OCI-LY1 (cell line): Measurements from ENCODE around the gene SELENOT.
A peak's percentile ranks its signal among the peaks of the same experiment; 100 is the strongest.

ENCODE experiments used
- H2AFZ ChIP-seq: fragments of 200-600 bp; sonication (generic), shearing (Covaris generic); 2 replicates; pipeline ENCODE4 v1.6.0; 2014; ENCODE audit warnings: antibody characterized with exemption, mild to moderate bottlenecking, low read length
- H3F3A ChIP-seq: fragments of 200-600 bp; sonication (generic), shearing (Covaris generic); 2 replicates; pipeline ENCODE4 v1.6.0; 2014; ENCODE audit warnings: mild to moderate bottlenecking, antibody characterized with exemption, low read length, moderate library complexity; ENCODE audit not compliant: insufficient read depth
- H3K27ac ChIP-seq: fragments of 200-600 bp; sonication (generic); 2 replicates; pipeline ENCODE4 v1.5.1; 2014; ENCODE audit warnings: low read length, mixed run types, mild to moderate bottlenecking, low read depth; ENCODE audit not compliant: poor library complexity, severe bottlenecking
- H3K27me3 ChIP-seq: fragments of 200-600 bp; sonication (generic); 2 replicates; pipeline ENCODE4 v1.6.0; 2014; ENCODE audit warnings: antibody characterized with exemption, mild to moderate bottlenecking, low read length, moderate library complexity; ENCODE audit not compliant: insufficient read depth
- H3K36me3 ChIP-seq: fragments of 200-600 bp; sonication (generic); 2 replicates; pipeline ENCODE4 v1.6.1; 2014; ENCODE audit warnings: mild to moderate bottlenecking, antibody characterized with exemption, low read length, moderate library complexity, mixed read lengths; ENCODE audit not compliant: insufficient read depth
- H3K4me1 ChIP-seq: fragments of 200-600 bp; sonication (generic); 2 replicates; pipeline ENCODE4 v1.5.1; 2014; ENCODE audit warnings: mild to moderate bottlenecking, low read length, moderate library complexity; ENCODE audit not compliant: insufficient read depth, severe bottlenecking
- H3K4me2 ChIP-seq: fragments of 200-600 bp; sonication (generic), shearing (Covaris generic); 2 replicates; pipeline ENCODE4 v1.6.1; 2014; ENCODE audit warnings: low read length
- H3K4me3 ChIP-seq: fragments of 200-600 bp; sonication (generic); 2 replicates; pipeline ENCODE4 v1.5.1; 2014; ENCODE audit warnings: low read length, low read depth, mild to moderate bottlenecking, mixed read lengths; ENCODE audit not compliant: poor library complexity, severe bottlenecking
- H3K79me2 ChIP-seq: fragments of 200-600 bp; shearing (Covaris generic); 2 replicates; pipeline ENCODE4 v1.6.1; 2016; ENCODE audit warnings: mixed run types, low read length, mixed read lengths; ENCODE audit not compliant: insufficient read depth
- H3K9ac ChIP-seq: fragments of 200-600 bp; sonication (generic), shearing (Covaris generic); 2 replicates; pipeline ENCODE4 v1.6.1; 2014; ENCODE audit warnings: mild to moderate bottlenecking, low read length, mixed read lengths
- H3K9me2 ChIP-seq: fragments of 200-600 bp; sonication (generic), shearing (Covaris generic); 2 replicates; pipeline ENCODE4 v1.6.1; 2014; ENCODE audit warnings: low read depth, mild to moderate bottlenecking, low read length, mixed read lengths
- H3K9me3 ChIP-seq: fragments of 200-600 bp; shearing (Covaris generic); 2 replicates; pipeline ENCODE4 v1.6.1; 2014; ENCODE audit warnings: low read length, mixed read lengths
- H4K20me1 ChIP-seq: fragments of 200-600 bp; sonication (generic), shearing (Covaris generic); 2 replicates; pipeline ENCODE4 v1.6.0; 2016; ENCODE audit warnings: mild to moderate bottlenecking, low read length; ENCODE audit not compliant: insufficient read depth
- CTCF ChIP-seq: fragments of 200-600 bp; sonication (generic), shearing (Covaris generic); IDR thresholded peaks from 2 replicates; pipeline ENCODE4 v1.5.1; 2017; ENCODE audit warnings: mild to moderate bottlenecking, antibody characterized with exemption, low read length, moderate library complexity, mixed read lengths
- EZH2 ChIP-seq: fragments of 200-600 bp; sonication (generic), shearing (Covaris generic); IDR thresholded peaks from 2 replicates; pipeline ENCODE4 v1.8.0; 2017; ENCODE audit warnings: borderline replicate concordance, mixed run types, mild to moderate bottlenecking, antibody characterized with exemption, low read length, moderate library complexity, mixed read lengths

Gene SELENOT

GRCh38 chr3:150577855-150578254 is 25.3 kb upstream of the SELENOT start:
- H3K9ac ChIP-seq: no peak overlapping the region
- H3K79me2 ChIP-seq: no peaks in the 10 kb centered on the region
- H4K20me1 ChIP-seq: no peaks in the 10 kb centered on the region
- no peaks in the 10 kb centered on the region for H3K9me3 ChIP-seq
- no peak overlapping the region for H3K4me2 ChIP-seq
- H3K9me2 ChIP-seq: no peaks in the 10 kb centered on the region
- H2AFZ ChIP-seq: no peak overlapping the region
- peak; percentile 24; the same call in 1 of the 2 replicates for TF ChIP-seq CTCF
- no peak for TF ChIP-seq EZH2
- no peak overlapping the region for H3K27ac ChIP-seq
- H3K4me1 ChIP-seq: no peaks in the 10 kb centered on the region
- H3K27me3 ChIP-seq: no peaks in the 10 kb centered on the region
- H3K36me3 ChIP-seq: peaks cover 84% of the 10 kb centered on the region
- no peaks in the 10 kb centered on the region for H3F3A ChIP-seq
- no peak overlapping the region for H3K4me3 ChIP-seq

DNA sequence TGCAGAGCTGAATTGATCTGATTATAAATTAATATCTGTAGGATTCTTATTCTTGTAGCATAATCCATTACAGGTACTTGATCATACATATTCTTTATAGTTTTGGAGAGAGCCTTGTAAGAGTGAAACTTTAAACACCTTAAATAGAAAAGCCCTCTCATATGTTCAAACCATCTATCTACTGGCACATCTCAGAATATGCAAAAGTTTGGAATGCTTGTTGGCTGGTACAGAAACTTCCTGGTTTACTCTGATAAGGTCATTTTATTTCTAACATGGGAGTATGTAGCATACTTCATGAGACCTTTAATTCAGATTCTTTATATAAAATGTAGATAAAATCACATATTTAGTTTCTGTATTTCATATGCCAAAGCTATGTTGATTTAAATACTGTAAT is 21.9 kb upstream of the SELENOT start:
- Histone ChIP-seq H3K79me2 (peaks cover 14% of the 10 kb centered on the region; the same call in 1 of the 2 replicates), H4K20me1 (no peaks in the 10 kb centered on the region), H3K4me1 (no peaks in the 10 kb centered on the region), H3K9me2 (no peaks in the 10 kb centered on the region), H3K4me2 (no peak overlapping the region), H3K9ac (no peak overlapping the region), H3F3A (no peaks in the 10 kb centered on the region), H2AFZ (no peak overlapping the region), H3K4me3 (no peak overlapping the region), H3K36me3 (peaks cover 93% of the 10 kb centered on the region), H3K27ac (no peak overlapping the region), H3K27me3 (no peaks in the 10 kb centered on the region), H3K9me3 (no peaks in the 10 kb centered on the region)
- TF ChIP-seq EZH2 (no peak), CTCF (no peak)

GRCh38 chr3:150582620-150583019 is 20.5 kb upstream of the SELENOT start:
- Histone ChIP-seq H3K4me2 (no peak overlapping the region), H3K4me1 (no peaks in the 10 kb centered on the region), H3K27ac (no peak overlapping the region), H3K36me3 (peaks cover 89% of the 10 kb centered on the region), H4K20me1 (no peaks in the 10 kb centered on the region), H2AFZ (no peak overlapping the region), H3K9me3 (no peaks in the 10 kb centered on the region), H3K27me3 (no peaks in the 10 kb centered on the region), H3K4me3 (no peak overlapping the region), H3K9ac (no peak overlapping the region), H3F3A (no peaks in the 10 kb centered on the region), H3K9me2 (no peaks in the 10 kb centered on the region), H3K79me2 (peaks cover 14% of the 10 kb centered on the region; the same call in 1 of the 2 replicates)
- TF ChIP-seq EZH2 (no peak), CTCF (no peak)
